Femur (tissue), 1 donor: ENCODE measurements around the gene GOLT1A.
A peak's percentile ranks its signal among the peaks of the same experiment; 100 is the strongest.

Experiments used
- DNase-seq: peaks from one replicate; pipeline ENCODE4 v3.0.0-alpha.2; 2017

GOLT1A gene

GRCh38 chr1:204190212-204191211 is 23.3 kb downstream of the GOLT1A start:
- DNase-seq, result peak; percentile 57

- DNase-seq, result no peak
These were observed 24.7 kb downstream of the GOLT1A start for GRCh38 chr1:204188959-204189639.

GRCh38 chr1:204186597-204186996 is 27.2 kb downstream of the GOLT1A start:
- DNase-seq, result no peak

- no peak for DNase-seq
These were observed 32.7 kb downstream of the GOLT1A start for GRCh38 chr1:204181116-204181515.

- no peak for DNase-seq
These were observed 33.7 kb downstream of the GOLT1A start for GRCh38 chr1:204180133-204180532.

GRCh38 chr1:204178487-204179281 is 35.1 kb downstream of the GOLT1A start:
- DNase-seq, result no peak

- DNase-seq, result no peak
These were observed 36.7 kb downstream of the GOLT1A start for GRCh38 chr1:204177133-204177532.

- DNase-seq, result no peak
These were observed 37.7 kb downstream of the GOLT1A start for GRCh38 chr1:204176049-204176448.

- no peak for DNase-seq
These were observed 38.8 kb downstream of the GOLT1A start for GRCh38 chr1:204174958-204175357.

- DNase-seq, result no peak
These were observed 41.3 kb downstream of the GOLT1A start for GRCh38 chr1:204172404-204173029.

GRCh38 chr1:204171751-204172178 is 42.0 kb downstream of the GOLT1A start:
- no peak for DNase-seq

GRCh38 chr1:204170494-204171155 is 43.2 kb downstream of the GOLT1A start:
- DNase-seq, result no peak

GRCh38 chr1:204169858-204170257 is 43.9 kb downstream of the GOLT1A start:
- no peak for DNase-seq

- no peak for DNase-seq
These were observed 46.1 kb downstream of the GOLT1A start for GRCh38 chr1:204167730-204168129.

- DNase-seq, result no peak
These were observed 47.6 kb downstream of the GOLT1A start, which contains the start of gene REN for GRCh38 chr1:204166219-204166618. TSS of gene REN (minus strand) at chr1:204166337. CDS start at chr1:204166293, 44 bp downstream.

GRCh38 chr1:204162494-204163074 is 51.2 kb downstream of the GOLT1A start:
- peak; percentile 88 for DNase-seq

- DNase-seq, result no peak
These were observed 51.9 kb downstream of the GOLT1A start for GRCh38 chr1:204161609-204162493.

GRCh38 chr1:204157962-204158361 is 55.8 kb downstream of the GOLT1A start:
- DNase-seq, result no peak

GRCh38 chr1:204155881-204156280 is 57.9 kb downstream of the GOLT1A start:
- DNase-seq, result no peak

- no peak for DNase-seq
These were observed 59.1 kb downstream of the GOLT1A start for GRCh38 chr1:204154568-204155255.
